H1 (cell line): ENCODE measurements around the gene MTM1. TPM values are rescaled to one million over a fixed set of nuclear protein-coding genes. Genes with fewer than 3 reads are reported as not detected.

Experiments used
- CTCF ChIA-PET: fragments of 300-600 bp; sonication (Branson Sonifier 250); formaldehyde crosslinking; loops from one replicate; lab custom pipeline; 2021; ENCODE audit not compliant: partially characterized antibody; lab: Charles Lee
- POLR2A ChIA-PET: fragments of 300-600 bp; sonication (Branson Sonifier 250); formaldehyde crosslinking; loops from one replicate; lab custom pipeline; 2021; ENCODE audit warnings: inconsistent platforms; ENCODE audit not compliant: partially characterized antibody; lab: Charles Lee
- DNase-seq, 2 experiments: peaks; one replicate each; pipeline versions ENCODE4 v3.0.0 to v3.0.0-alpha.2; 2010 to 2022; ENCODE audit warnings: low spot score in 2 of 2, low read depth in 1 of 2, mixed read lengths in 1 of 2
- FAIRE-seq: peaks from 2 replicates; lab custom pipeline; 2011; peaks lifted over from hg19 to GRCh38; lab: Jason Lieb, UNC
- H2AFZ ChIP-seq: 2 replicates; pipeline ENCODE4 v1.8.1; 2012; ENCODE audit warnings: low read length, inconsistent platforms
- H2AK5ac ChIP-seq: 2 replicates; pipeline ENCODE4 v1.6.1; 2013; ENCODE audit warnings: low read depth, low read length
- H2BK120ac ChIP-seq: replicated peaks from 2 replicates; pipeline ENCODE3; 2013; ENCODE audit warnings: low read depth, low read length, inconsistent platforms
- H2BK12ac ChIP-seq: 2 replicates; pipeline ENCODE4 v1.6.1; 2013; ENCODE audit warnings: low read depth, low read length
- H2BK15ac ChIP-seq: 2 replicates; pipeline ENCODE4 v1.6.1; 2013; ENCODE audit warnings: low read length
- H2BK20ac ChIP-seq: 2 replicates; pipeline ENCODE4 v1.6.1; 2013; ENCODE audit warnings: low read length
- H2BK5ac ChIP-seq: 2 replicates; pipeline ENCODE4 v1.6.1; 2013; ENCODE audit warnings: low read depth, low read length
- H3K14ac ChIP-seq: 2 replicates; pipeline ENCODE4 v1.6.1; 2013; ENCODE audit warnings: inconsistent platforms; ENCODE audit not compliant: insufficient read length
- H3K18ac ChIP-seq: 2 replicates; pipeline ENCODE4 v1.6.1; 2013; ENCODE audit warnings: low read length; ENCODE audit errors: extremely low read depth
- H3K23ac ChIP-seq: 2 replicates; pipeline ENCODE4 v1.6.1; 2013; ENCODE audit warnings: inconsistent platforms; ENCODE audit not compliant: insufficient read length
- H3K23me2 ChIP-seq: 2 replicates; pipeline ENCODE4 v1.6.1; 2013; ENCODE audit warnings: low read depth, low read length
- H3K27ac ChIP-seq: 2 replicates; pipeline ENCODE4 v1.6.1; 2011; ENCODE audit warnings: low read depth, low read length, inconsistent platforms
- H3K27me3 ChIP-seq, 4 experiments: replicated peaks in 1 of 4; 1 replicate in 1 of 4; 2 replicates in 3 of 4; pipeline versions ENCODE4 v1.6.1 to v1.8.1; 2011 to 2013; ENCODE audit warnings: low read length in 3 of 4, mild to moderate bottlenecking in 3 of 4, inconsistent platforms in 2 of 4, mixed read lengths in 2 of 4, moderate library complexity in 1 of 4; ENCODE audit not compliant: control insufficient read depth in 3 of 4, insufficient read depth in 3 of 4; ENCODE audit errors: extremely low read depth in 1 of 4
- H3K36me3 ChIP-seq, 4 experiments: 2 replicates each; pipeline versions ENCODE4 v1.6.1 to v1.8.1; 2011 to 2013; ENCODE audit warnings: mild to moderate bottlenecking in 4 of 4, low read length in 3 of 4, moderate library complexity in 2 of 4, control low read depth in 1 of 4, inconsistent platforms in 1 of 4; ENCODE audit not compliant: insufficient read depth in 4 of 4, control insufficient read depth in 2 of 4
- H3K4ac ChIP-seq: replicated peaks from 2 replicates; pipeline ENCODE3; 2013; ENCODE audit warnings: low read length, low read depth, mixed read lengths, inconsistent platforms; ENCODE audit not compliant: insufficient read length
- H3K4me1 ChIP-seq, 4 experiments: replicated peaks in 1 of 4; 1 replicate in 1 of 4; 2 replicates in 3 of 4; pipeline versions ENCODE4 v1.6.1 to v1.8.1; 2011 to 2013; ENCODE audit warnings: low read length in 3 of 4, inconsistent platforms in 2 of 4, mixed read lengths in 1 of 4; ENCODE audit not compliant: insufficient read depth in 4 of 4, control insufficient read depth in 3 of 4
- H3K4me2 ChIP-seq, 2 experiments: 2 replicates each; pipeline versions ENCODE4 v1.6.1 to v1.8.1; 2011 to 2013; ENCODE audit warnings: low read depth in 2 of 2, low read length in 2 of 2, control low read depth in 1 of 2, inconsistent platforms in 1 of 2, mild to moderate bottlenecking in 1 of 2; ENCODE audit not compliant: insufficient read depth in 1 of 2
- H3K4me3 ChIP-seq, 4 experiments: fragments of 200-600, 300-600 bp in 1 of 4; sonication (generic), shearing (Covaris generic), sonication (Bioruptor Twin) in 1 of 4; 2 replicates each; pipeline versions ENCODE4 v1.5.1 to v1.8.1; 2011 to 2016; ENCODE audit warnings: low read length in 4 of 4, low read depth in 3 of 4, control low read depth in 2 of 4, inconsistent platforms in 2 of 4, mild to moderate bottlenecking in 2 of 4, mixed read lengths in 1 of 4, moderate library complexity in 1 of 4; ENCODE audit not compliant: insufficient read depth in 2 of 4; ENCODE audit errors: extremely low read depth in 1 of 4
- H3K56ac ChIP-seq: replicated peaks from 2 replicates; pipeline ENCODE3; 2013; ENCODE audit warnings: low read depth, mild to moderate bottlenecking, mixed read lengths, low read length, inconsistent platforms; ENCODE audit not compliant: insufficient read length
- H3K79me1 ChIP-seq: 2 replicates; pipeline ENCODE4 v1.6.1; 2013; ENCODE audit warnings: low read depth, low read length, control low read depth
- H3K79me2 ChIP-seq, 2 experiments: 2 replicates each; pipeline versions ENCODE4 v1.6.1 to v1.8.1; 2012 to 2013; ENCODE audit warnings: low read length in 2 of 2, mild to moderate bottlenecking in 2 of 2, inconsistent platforms in 1 of 2; ENCODE audit not compliant: insufficient read depth in 2 of 2, control insufficient read depth in 1 of 2
- H3K9ac ChIP-seq, 4 experiments: replicated peaks in 1 of 4; 1 replicate in 1 of 4; 2 replicates in 3 of 4; pipeline versions ENCODE4 v1.6.1 to v1.8.1; 2011 to 2013; ENCODE audit warnings: low read depth in 3 of 4, low read length in 3 of 4, control low read depth in 2 of 4, mild to moderate bottlenecking in 2 of 4, moderate library complexity in 2 of 4, inconsistent platforms in 1 of 4; ENCODE audit errors: extremely low read depth in 1 of 4
- H3K9me3 ChIP-seq, 2 experiments: 2 replicates each; pipeline versions ENCODE4 v1.6.1 to v1.8.1; 2012 to 2013; ENCODE audit warnings: mild to moderate bottlenecking in 2 of 2, moderate library complexity in 2 of 2, control low read depth in 1 of 2, inconsistent platforms in 1 of 2, low read depth in 1 of 2, low read length in 1 of 2, mixed read lengths in 1 of 2; ENCODE audit not compliant: insufficient read depth in 2 of 2
- H4K20me1 ChIP-seq, 2 experiments: replicated peaks in 1 of 2; 2 replicates each; pipeline versions ENCODE3 to v1.8.1; 2011 to 2013; ENCODE audit warnings: inconsistent platforms in 2 of 2, low read length in 2 of 2, mild to moderate bottlenecking in 1 of 2; ENCODE audit not compliant: insufficient read depth in 2 of 2, control insufficient read depth in 1 of 2
- H4K5ac ChIP-seq: 2 replicates; pipeline ENCODE4 v1.6.1; 2013; ENCODE audit warnings: low read length, low read depth, mixed read lengths, inconsistent platforms; ENCODE audit not compliant: insufficient read length
- H4K8ac ChIP-seq: 2 replicates; pipeline ENCODE4 v1.8.0; 2013; ENCODE audit warnings: mild to moderate bottlenecking, moderate library complexity, low read length, inconsistent platforms; ENCODE audit not compliant: insufficient read depth; ENCODE audit errors: extremely low read depth
- H4K91ac ChIP-seq: replicated peaks from 2 replicates; pipeline ENCODE3; 2013; ENCODE audit warnings: low read length, mixed read lengths, inconsistent platforms; ENCODE audit not compliant: insufficient read length
- BCL11A ChIP-seq, 2 experiments: IDR thresholded peaks; one replicate each; pipeline ENCODE4 v1.6.1; 2011; ENCODE audit warnings: low read depth in 2 of 2, low read length in 2 of 2, mild to moderate bottlenecking in 2 of 2
- EP300 ChIP-seq, 2 experiments: IDR thresholded peaks; 1 replicate in 1 of 2; 2 replicates in 1 of 2; pipeline ENCODE4 v1.6.1; 2011 to 2012; ENCODE audit warnings: low read depth in 2 of 2, low read length in 2 of 2, mild to moderate bottlenecking in 2 of 2, borderline replicate concordance in 1 of 2, inconsistent platforms in 1 of 2, moderate library complexity in 1 of 2
- EZH2 ChIP-seq: fragments of 200-600 bp; sonication (generic); IDR thresholded peaks from 2 replicates; pipeline ENCODE4 v1.7.1; 2012; ENCODE audit warnings: low read depth, mild to moderate bottlenecking, moderate library complexity, low read length, inconsistent platforms; ENCODE audit not compliant: severe bottlenecking
- JUN ChIP-seq: IDR thresholded peaks from 2 replicates; pipeline ENCODE4 v1.6.1; 2011; ENCODE audit warnings: low read depth, mild to moderate bottlenecking, improper control_type of control experiment, low read length
- JUND ChIP-seq: IDR thresholded peaks from 2 replicates; pipeline ENCODE4 v1.6.1; 2011; ENCODE audit warnings: mild to moderate bottlenecking, improper control_type of control experiment, low read length
- KDM4A ChIP-seq: IDR thresholded peaks from one replicate; pipeline ENCODE4 v1.7.1; 2012; ENCODE audit warnings: low read depth, mild to moderate bottlenecking, moderate library complexity, low read length, inconsistent platforms; ENCODE audit not compliant: severe bottlenecking
- PHF8 ChIP-seq: fragments of 200-600 bp; sonication (generic); conservative IDR thresholded peaks from 2 replicates; pipeline ENCODE4 v1.7.1; 2012; ENCODE audit warnings: low read depth, mild to moderate bottlenecking, inconsistent platforms, low read length, moderate library complexity
- POLR2A ChIP-seq, 2 experiments: IDR thresholded peaks; 1 replicate in 1 of 2; 2 replicates in 1 of 2; pipeline ENCODE4 v1.6.1; 2011; ENCODE audit warnings: low read depth in 2 of 2, low read length in 2 of 2, mild to moderate bottlenecking in 2 of 2; ENCODE audit errors: control extremely low read depth in 1 of 2
- RNF2 ChIP-seq: fragments of 200-900, 300-1000 bp; sonication (generic); IDR thresholded peaks from 2 replicates; pipeline ENCODE4 v1.7.1; 2016; ENCODE audit warnings: borderline replicate concordance, low read depth, mild to moderate bottlenecking, antibody characterized with exemption, low read length; ENCODE audit not compliant: poor library complexity, severe bottlenecking; ENCODE audit errors: missing control alignments
- SP2 ChIP-seq: IDR thresholded peaks from 2 replicates; pipeline ENCODE4 v1.6.1; 2012; ENCODE audit warnings: mild to moderate bottlenecking, low read length, inconsistent platforms
- SUZ12 ChIP-seq: fragments of 200-600 bp; sonication (generic); IDR thresholded peaks from 2 replicates; pipeline ENCODE4 v1.6.1; 2012; ENCODE audit warnings: mild to moderate bottlenecking, inconsistent platforms, low read length, moderate library complexity, mixed read lengths
- TCF12 ChIP-seq: IDR thresholded peaks from 2 replicates; pipeline ENCODE4 v1.6.1; 2011; ENCODE audit warnings: low read depth, mild to moderate bottlenecking, low read length
- TEAD4 ChIP-seq: IDR thresholded peaks from 2 replicates; pipeline ENCODE4 v1.6.1; 2012; ENCODE audit warnings: low read depth, low read length, inconsistent platforms, mixed read lengths
- WGBS, 2 experiments: shearing (Covaris generic) in 1 of 2; methylation state at CpG; one replicate each; pipeline versions ENCODE4 v1.1.6 to v1.1.7; 2013 to 2015; ENCODE audit warnings: low lambda C conversion rate in 2 of 2, mixed read lengths in 2 of 2, inconsistent platforms in 1 of 2, low coverage in 1 of 2, missing lambda C conversion rate in 1 of 2; ENCODE audit not compliant: insufficient replicate concordance in 2 of 2, insufficient coverage in 1 of 2, insufficient read length in 1 of 2; ENCODE audit errors: extremely low coverage in 1 of 2, missing lambda C conversion rate in 1 of 2; 5-methylcytosine and 5-hydroxymethylcytosine counted together
- polyA plus RNA-seq, 7 experiments: library from polyadenylated mRNA; depleted of rRNA in 3 of 7; stranded (reverse) in 5 of 7; unstranded in 2 of 7; fragments of >200 nt in 5 of 7; fragments of 200-250 nt in 2 of 7; gene quantifications; 1 replicate in 5 of 7; 2 replicates in 1 of 7; 4 replicates in 1 of 7; pipeline versions ENCODE4 v1.2.1 to v1.2.3, GENCODE V29; 2011 to 2013; ENCODE audit warnings: missing spikeins in 2 of 7, mixed read lengths in 2 of 7
- total RNA-seq: library from RNA; stranded (reverse); fragmentation: NEBNext Ultra II Directional; extraction: Animal tissue kit (Norgen Biotek cat#: 25700); gene quantifications from 2 replicates; pipeline ENCODE4 v1.2.1, GENCODE V29; 2021

Gene MTM1
- total and polyA plus RNA-seq, 2 of the 8 experiments (the other 6 are each of a cell fraction or from before 2014, with no cell fraction given): 2.3 to 8.4 TPM

DNA sequence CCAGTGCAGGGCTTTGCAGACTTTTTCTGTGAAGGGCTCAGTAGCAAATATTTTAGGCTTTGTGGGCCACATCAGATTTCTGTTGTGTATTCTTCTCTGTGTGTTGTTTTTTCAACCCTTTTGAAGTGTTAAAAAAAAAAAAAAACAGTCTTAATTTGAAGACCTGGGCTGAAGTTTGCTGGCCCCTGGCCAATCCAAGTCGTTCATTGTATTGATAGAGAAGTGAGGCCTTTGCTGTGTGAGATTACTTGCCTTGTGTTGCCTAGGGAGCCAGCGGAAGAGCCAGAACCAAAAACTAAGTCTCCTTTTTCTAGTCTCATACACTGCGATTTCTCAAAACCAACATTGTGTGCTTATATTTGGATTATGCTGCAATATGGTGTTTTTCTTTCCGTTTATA lies 46.9 kb downstream of the MTM1 start:
- TF ChIP-seq EP300 (IDR thresholded peaks at IDR 0.05; ENCODE audit: borderline replicate concordance in 1 of 2, low read depth in 2 of 2, low read length in 2 of 2) (no peak), JUN (no peak), SUZ12 (no peak), TCF12 (no peak), BCL11A (IDR thresholded peaks at IDR 0.05; ENCODE audit: low read depth in 2 of 2, low read length in 2 of 2) (no peak), POLR2A (IDR thresholded peaks at IDR 0.05; ENCODE audit: control extremely low read depth in 1 of 2, low read depth in 2 of 2, low read length in 2 of 2) (no peak), PHF8 (no peak), TEAD4 (no peak), KDM4A (no peak), RNF2 (no peak), JUND (no peak), SP2 (no peak), EZH2 (no peak)

More for the DNA sequence above, 46.9 kb downstream of the MTM1 start:
- no peak overlapping the region for H4K91ac ChIP-seq
- H4K5ac ChIP-seq: no peak overlapping the region
- H3K23me2 ChIP-seq: no peaks in the 10 kb centered on the region
- no peak overlapping the region for H2BK5ac ChIP-seq
- no peak overlapping the region for H3K4me3 ChIP-seq
- no peak overlapping the region for H3K4me2 ChIP-seq
- 82% methylated on average over 3 of the region's 4 CpGs; no CpG with 5 or more reads in 1 of the 2 experiments for WGBS, 2 experiments
- H3K27me3 ChIP-seq: no peaks in the 10 kb centered on the region
- H3K79me2 ChIP-seq: no peaks in the 10 kb centered on the region
- H3K79me1 ChIP-seq: no peaks in the 10 kb centered on the region
- no peak overlapping the region for H3K4ac ChIP-seq
- H3K14ac ChIP-seq: no peak overlapping the region
- ChIA-PET POLR2A (no interaction called here), CTCF (interaction anchor here (0.6 kb wide), 1 partner anchor 166 kb away, joined by 3 read pairs; no protein-coding TSS in a partner anchor)
- H2BK20ac ChIP-seq: no peak overlapping the region
- no peak overlapping the region for H4K8ac ChIP-seq
- H3K9me3 ChIP-seq: no peaks in the 10 kb centered on the region
- H3K27ac ChIP-seq: no peak overlapping the region
- no peak overlapping the region for H2BK120ac ChIP-seq
- no peak overlapping the region for H2BK15ac ChIP-seq
- no peaks in the 10 kb centered on the region for H4K20me1 ChIP-seq
- no peak overlapping the region for H3K23ac ChIP-seq
- H2AK5ac ChIP-seq: no peak overlapping the region
- H3K36me3 ChIP-seq: no peaks in the 10 kb centered on the region; a peak in 1 of 8 replicates
- DNase-seq (no peak), FAIRE-seq (no peak)
- no peak overlapping the region for H2BK12ac ChIP-seq
- no peak overlapping the region for H3K9ac ChIP-seq
- H3K4me1 ChIP-seq: peaks cover 0 to 10% (median 0%) of the 10 kb centered on the region in 4 experiments; a peak in 3 of 7 replicates
- H3K56ac ChIP-seq: no peak overlapping the region
- no peak overlapping the region for H2AFZ ChIP-seq
- no peak overlapping the region for H3K18ac ChIP-seq
